Left hindlimb (tissue), 1 donor: ENCODE measurements around the gene AP1G2.
"Not testable (repeated sequence)": the region's sequence is repeated elsewhere in the genome, so short reads cannot be mapped to it uniquely, and the experiment has no call there.

Source experiments
- DNase-seq: peaks from one replicate; pipeline ENCODE4 v3.0.0-alpha.2; 2018

The AP1G2 gene, protein sequence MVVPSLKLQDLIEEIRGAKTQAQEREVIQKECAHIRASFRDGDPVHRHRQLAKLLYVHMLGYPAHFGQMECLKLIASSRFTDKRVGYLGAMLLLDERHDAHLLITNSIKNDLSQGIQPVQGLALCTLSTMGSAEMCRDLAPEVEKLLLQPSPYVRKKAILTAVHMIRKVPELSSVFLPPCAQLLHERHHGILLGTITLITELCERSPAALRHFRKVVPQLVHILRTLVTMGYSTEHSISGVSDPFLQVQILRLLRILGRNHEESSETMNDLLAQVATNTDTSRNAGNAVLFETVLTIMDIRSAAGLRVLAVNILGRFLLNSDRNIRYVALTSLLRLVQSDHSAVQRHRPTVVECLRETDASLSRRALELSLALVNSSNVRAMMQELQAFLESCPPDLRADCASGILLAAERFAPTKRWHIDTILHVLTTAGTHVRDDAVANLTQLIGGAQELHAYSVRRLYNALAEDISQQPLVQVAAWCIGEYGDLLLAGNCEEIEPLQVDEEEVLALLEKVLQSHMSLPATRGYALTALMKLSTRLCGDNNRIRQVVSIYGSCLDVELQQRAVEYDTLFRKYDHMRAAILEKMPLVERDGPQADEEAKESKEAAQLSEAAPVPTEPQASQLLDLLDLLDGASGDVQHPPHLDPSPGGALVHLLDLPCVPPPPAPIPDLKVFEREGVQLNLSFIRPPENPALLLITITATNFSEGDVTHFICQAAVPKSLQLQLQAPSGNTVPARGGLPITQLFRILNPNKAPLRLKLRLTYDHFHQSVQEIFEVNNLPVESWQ

DNA sequence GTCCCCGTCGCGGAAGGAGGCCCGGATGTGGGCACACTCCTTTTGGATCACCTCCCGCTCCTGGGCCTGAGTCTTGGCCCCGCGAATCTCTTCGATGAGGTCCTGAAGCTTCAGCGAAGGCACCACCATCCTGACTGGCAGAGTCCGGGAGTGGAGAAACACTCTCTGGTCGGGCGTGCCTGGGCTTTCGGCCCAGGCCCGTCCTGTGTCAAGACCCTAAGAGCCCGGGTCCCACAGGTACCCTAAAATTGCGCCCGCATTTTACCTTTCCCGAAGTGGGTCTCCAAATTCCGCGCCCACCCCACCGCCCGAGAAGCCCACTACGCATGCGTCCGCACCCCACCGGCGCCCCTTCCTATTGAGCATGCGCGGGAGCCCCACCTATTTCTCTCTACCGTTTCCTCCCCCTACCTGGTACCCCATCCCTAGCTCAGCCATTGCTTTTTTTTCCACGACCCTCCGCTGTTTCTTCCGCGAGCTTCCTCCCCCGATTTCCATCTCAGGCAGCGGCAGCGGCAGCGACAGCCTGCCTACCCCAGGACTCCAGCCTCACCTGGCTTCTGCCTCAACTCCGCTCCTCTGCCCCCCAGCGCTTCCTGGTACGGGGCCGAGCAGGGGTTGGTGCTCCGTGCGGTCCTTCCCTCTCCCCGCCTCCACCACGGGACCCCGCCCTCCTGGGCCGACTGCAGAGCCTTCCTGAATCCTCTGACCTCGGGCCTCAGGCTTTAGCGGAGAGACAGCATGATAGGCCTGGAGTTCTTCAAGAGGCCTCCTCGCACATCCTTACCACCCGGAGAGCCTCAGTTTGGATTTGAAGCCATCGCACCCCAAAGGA is at the start of gene AP1G2:
TSS of gene AP1G2 (minus strand) at position 606 of the 835 bp plus-strand sequence. CDS start at position 129, 477 bp downstream.
- DNase-seq, result peak; percentile 89

DNA sequence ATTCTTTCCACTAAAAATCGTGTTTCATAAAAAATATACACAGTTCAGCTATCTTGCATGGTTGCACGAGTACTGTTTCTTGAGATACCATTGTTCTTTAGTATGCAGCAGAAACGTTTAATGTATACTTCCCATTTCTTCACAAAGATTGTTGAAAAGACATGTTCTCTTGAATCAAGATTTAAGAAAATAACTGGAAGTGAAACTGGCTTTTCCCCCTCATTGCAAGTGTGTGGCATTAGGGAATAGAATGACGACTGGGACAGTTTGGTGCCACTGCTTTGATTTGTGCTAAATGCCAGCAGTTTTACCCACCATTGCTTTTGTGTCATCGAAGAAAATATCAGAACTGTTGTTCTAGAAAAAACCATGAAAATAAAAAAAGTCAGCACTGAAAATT is 48.3 kb upstream of the AP1G2 start:
- DNase-seq, result no peak

DNA sequence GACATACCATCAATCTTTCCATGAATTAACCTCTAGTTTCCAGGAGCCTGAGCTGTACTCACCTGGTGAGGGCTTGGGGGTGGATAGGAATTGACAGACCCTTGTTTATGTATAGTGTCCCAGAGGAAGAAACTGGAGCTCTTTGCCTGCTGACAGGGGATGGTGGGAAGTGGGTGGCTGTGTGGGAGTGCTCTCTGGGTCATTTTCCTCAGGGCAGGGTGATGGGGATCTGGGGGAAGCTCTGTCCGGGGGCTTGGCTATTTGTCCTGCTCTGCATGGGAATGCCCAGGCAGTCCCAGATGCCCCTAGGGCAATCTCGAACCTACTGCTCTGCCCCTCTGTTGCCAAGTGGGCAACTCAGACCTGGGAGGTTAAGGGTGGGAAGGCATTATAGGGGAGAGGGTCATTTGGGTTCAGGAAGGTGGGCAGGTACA is 46.8 kb upstream of the AP1G2 start:
- no peak for DNase-seq

DNA sequence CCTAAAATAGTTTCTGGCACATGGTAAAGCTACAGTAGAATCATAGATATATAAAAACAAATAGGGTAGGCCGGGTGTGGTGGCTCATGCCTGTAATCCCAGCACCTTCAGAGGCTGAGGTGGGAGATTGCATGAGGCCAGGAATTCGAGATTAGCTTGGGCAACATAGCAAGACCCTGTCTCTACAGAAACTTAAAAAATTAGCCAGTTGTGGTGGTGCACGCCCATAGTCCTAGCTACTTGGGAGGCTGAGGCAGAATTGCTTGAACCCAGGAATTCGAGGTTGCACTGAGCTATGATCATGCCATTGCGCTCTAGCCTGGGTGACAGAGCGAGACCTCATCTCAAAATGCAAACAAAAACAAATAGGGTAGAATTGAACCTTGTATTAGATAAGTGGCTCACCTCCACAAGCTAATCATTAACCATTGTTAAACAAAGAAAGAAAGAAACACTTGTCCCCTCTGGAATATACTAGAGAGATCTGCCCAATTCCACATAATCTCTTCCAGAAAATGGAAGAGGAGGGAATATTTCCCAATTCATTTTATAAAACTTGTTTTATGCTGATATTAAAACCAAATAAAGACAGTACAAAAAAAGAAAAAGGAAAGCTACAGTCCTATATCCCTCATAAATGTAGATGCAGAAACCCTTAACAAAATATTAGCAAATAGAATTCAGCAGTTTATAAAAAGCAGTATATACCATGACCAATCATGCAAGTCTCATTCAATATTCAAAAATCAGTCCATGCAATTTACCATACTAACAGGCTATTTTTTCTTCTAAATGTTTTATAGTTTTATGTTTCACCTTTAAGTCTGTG is 45.9 kb upstream of the AP1G2 start:
- DNase-seq, result no peak

DNA sequence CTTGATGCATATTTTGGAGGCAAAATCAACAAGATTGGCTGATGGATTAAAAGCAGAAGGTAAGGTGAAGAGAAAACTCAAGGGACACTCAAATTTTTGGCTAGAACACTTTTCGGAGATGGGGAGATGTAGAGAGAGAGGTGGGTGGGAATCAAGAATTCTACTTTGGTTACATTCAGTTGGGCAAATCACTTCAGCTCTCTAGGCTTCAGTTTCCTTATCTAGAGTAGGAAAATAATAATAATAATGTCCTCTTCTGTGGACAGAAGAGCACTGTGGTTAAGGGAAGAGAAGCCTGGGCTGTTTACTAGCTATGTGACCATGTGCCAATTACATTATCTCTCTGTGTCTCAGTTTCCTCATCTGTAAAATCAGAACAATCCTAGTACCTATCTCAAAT is 45.2 kb upstream of the AP1G2 start:
- DNase-seq, result no peak

DNA sequence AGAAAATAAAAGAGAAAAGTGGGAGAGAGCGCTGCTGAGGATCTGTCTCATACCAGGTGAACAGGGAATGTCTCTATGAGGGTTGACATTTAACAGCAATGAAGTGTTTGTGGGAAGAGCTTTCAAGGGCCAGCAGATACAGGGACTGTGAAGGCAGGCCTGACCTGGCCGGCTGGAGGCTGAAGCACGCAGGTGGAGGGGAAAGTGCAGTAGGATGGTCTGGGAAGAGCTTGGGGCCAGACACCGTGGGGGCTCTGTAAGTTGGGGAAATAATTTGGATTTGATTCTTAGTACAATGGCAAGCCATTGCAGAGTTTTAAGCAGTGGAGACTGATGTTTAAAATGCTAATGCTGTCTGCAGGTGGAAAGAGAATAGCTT is 44.8 kb upstream of the AP1G2 start:
- DNase-seq, result no peak

DNA sequence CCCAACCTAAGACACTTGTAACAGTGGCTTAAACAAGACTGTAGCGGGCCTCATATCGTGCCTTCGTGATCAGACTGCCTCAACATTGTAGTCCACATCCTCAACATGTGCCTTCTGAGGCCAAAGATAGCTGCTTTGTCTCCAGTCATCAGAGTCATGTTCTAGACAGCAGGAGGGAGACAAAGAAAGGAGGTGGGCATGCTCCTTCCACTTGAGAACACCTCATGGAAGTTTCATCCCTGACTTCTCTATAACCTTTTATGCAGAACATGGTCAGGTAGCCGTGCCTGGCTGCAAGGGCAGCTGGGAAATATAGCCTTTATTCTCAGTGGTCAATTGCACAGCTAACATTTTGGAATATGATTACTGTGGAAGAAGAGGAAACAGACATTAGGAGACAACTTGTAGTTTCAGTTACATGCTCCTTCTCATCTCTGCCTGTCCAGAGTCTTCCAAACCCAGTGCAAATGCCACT is 43.3 kb upstream of the AP1G2 start:
- DNase-seq, result no peak

DNA sequence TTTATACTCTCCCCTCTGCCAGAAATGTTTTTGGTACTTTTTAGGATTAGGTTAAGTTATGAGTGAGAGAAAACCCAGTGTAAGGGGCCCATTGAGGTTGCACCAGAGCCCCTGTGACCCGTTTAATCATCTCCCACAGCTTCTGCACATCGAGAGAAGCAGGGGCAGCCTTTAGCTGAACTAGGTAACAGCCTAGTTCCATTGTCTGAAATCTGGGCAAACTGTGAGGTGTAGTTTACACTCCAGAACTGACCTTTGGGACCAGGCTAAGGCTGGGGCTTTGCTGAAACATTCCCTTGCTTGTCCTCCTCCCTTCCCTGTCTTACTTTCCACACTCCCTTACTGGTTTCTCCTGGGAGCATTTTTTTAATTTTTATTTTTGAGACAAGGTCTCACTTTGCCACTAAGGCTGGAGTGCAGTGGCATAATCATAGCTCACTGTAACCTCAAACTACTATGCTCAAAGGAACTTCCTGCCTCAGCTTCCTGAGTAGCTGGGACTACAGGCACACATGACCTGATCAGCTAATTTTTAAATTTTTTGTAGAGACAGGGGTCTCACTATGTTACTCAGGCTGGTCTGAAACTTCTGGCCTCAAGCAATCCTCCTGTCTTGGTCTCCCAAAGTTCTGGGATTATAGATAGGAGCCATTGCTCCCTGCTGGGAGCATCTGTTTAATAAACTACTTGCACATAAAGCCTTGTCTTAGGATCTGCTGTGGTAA is 42.7 kb upstream of the AP1G2 start:
- no peak for DNase-seq

DNA sequence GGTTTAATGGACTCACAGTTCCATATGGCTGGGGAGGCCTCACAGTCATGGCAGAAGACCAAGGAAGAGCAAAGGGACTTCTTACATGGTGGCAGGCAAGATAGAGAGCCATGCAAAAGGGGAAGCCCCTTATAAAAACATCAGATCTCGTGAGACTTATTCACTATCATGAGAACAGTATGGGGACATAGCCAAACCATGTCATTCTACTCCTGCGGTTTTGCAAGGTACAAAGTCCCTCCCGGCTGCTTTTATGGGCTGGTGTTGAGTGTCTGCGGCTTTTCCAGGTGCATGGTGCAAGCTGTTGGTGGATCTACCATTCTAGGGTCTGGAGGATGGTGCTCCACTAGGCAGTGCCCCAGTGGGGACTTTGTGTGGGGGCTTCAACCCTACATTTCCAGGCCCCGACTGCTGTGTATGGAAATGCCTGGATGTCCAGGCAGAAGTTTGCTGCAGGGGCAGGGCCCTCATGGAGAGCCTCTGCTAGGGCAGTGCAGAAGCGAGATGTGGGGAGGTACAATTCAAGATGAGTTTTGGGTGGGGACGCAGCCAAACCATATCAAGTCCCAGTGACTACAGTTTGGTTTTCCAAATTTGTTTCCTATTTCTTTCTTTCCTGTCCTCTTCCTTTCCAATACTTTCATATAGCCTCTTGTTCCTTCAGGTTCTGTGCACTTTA is 42.0 kb upstream of the AP1G2 start:
- DNase-seq, result not testable (repeated sequence)

DNA sequence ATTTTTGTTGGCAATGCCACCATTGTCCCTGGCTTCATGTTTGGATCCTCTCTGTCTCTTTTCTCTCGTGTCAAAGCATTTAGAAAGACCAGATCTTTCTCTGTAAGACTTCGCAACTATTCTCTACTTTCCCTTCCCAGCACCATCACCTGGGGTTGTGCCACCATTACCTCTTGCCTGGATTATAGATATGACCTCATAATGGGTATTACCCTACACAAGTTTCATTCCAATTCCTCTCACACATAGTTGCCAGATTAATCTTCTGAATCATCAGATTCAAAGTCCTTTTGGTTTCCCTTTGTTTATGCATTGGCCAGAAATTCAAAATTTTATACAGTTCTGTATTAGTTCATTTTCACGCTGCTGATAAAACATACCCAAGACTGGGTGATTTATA is 41.4 kb upstream of the AP1G2 start:
- no peak for DNase-seq

DNA sequence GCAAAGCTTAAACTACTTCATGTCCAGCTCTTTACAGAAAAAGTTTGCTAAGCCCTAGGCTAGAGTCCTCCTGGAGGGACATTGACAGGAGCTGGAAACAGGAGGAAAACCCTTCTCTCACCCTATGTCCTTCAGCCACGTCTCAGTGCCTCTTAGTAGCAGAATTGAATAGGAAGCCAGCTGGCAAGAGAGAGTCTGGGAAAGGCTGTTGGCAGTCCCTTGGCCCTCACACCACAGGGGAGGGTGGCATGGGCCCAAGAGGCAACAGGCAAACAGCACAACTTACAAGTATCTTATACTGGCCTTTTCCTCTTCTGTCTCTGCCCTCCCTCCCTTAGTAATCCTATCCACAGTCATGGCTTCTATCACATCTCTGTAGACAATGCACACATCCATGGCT is 40.9 kb upstream of the AP1G2 start:
- DNase-seq, result no peak

DNA sequence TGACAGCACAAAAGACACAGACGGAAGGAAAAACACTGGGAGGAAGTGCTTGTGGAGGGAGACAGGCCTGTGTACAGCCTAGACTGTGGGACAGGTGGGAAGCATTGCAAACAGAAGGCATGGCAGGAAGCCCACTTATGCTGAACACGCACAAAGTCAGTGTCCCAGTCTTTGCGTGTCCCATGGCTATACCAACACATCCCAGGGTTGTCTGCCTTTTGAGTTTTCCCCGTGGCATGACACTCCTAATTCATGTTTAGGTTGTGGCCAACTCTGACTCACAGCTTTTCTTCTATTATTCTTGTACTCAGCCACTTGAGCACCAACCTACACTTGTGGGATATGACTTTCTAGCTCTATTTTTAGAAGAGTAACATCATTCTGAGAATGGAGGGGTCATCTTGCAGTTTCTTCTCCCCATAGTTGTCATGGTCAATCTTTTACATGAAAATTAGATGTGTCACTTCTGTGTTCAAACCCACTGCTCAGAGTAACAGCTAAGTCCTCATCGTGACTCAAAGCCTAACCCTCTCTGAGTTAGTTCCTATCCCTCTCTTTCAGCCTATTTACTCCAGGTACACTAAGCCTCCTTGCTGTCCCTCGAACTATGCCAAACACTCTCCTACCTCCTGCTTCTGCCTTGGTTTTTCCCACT is 38.5 kb upstream of the AP1G2 start:
- DNase-seq, result no peak

DNA sequence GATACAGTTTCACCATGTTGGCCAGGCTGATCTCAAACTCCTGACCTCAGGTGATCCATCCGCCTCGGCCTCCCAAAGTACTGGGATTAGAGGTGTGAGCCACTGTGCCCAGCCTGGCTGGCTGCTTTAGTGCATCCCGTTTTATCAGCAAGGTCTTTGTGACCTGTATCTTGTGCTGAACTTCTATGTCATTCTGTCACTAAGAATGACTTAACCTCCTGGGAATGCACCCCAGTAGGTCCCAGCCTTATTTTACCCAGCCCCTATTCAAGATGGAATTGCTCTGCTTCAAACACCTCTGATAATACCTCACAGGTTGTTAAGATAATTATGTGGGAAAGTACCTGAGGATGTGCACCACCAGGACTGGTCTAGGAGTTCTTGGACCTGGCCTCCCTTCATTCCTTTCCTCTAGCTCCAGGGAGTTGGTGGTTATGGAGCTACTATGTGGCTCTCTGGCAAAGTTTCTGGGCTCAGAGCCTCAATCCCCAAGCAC is 37.1 kb upstream of the AP1G2 start:
- no peak for DNase-seq

DNA sequence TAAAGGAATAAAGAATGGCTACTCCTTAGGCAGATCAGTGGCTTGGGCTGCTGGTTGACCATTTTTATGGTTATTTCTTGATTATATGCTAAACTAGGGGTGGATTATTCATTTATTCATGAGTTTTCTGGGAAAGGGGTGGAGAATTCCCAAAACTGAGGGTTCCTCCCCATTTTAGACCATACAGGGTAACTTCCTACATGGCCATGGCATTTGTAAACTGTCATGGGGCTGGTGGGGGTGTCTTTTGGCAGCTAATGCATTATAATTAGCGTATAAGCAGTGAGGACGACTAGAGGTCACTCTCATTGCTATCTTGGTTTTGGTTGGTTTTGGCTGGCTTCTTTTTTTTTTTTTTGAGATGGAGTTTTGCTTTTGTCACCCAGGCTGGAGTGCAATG is 36.6 kb upstream of the AP1G2 start:
- DNase-seq, result no peak

DNA sequence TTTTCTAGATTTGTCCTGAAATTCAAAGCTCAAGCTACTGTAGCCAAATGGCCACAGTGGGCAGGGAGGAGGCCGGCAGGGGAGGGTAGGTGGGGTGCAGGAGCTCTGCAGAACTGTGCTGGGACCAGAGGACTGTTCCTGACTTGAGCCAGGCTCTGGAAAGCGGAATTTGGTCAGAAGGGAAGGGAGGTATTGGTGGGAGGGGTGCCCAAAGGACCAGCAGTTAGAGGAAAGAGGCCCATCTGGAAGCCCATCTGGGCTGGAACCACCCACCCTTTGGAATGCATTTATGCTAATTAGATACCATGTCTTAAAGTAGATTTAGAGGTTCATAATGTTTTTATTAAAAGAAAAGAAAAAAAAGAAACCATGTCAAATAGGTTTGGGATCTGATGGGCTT is 35.5 kb upstream of the AP1G2 start:
- no peak for DNase-seq

DNA sequence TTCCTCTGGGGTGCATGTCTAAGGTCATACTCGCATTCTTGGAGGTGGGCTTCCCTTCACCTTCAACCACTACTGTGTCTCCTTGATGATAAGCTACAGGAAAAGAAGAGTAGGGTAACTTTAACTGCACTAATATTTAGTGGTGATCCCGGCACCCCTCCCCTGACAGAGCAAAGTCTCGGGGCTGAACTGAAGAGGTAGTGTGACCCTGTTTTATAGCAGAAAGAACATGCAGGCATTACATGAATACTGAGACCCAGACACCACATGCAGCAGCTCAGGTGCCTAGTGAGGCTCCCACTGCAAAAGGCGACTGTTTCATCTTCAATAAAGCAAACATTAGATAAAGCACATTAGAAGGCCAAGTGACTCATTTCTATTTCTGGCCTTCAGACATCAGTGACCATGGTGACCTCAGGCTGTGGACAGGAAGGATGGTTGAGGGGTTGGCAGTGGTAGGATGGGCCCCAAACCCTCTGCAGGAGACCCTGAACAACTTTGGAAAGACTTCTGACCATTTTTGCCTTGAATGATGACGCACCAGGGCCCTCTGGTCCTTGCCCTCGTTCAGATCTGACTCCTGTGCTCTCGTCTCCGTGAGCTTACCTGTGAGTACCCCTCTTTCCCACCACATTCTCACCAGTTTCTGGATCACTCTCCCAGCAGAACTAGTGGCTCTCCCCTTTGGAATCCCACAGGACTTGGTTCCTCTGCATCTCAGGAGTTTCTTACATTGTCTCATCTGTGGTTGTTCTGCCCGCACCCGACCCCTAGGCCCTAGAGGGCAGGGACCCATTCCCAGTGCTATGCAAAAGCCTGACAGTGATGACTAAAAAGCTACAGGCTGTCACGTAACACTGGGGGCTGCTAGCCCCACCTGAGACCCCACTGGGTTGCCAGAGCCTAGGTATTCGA is 34.8 kb upstream of the AP1G2 start:
- DNase-seq, result no peak

DNA sequence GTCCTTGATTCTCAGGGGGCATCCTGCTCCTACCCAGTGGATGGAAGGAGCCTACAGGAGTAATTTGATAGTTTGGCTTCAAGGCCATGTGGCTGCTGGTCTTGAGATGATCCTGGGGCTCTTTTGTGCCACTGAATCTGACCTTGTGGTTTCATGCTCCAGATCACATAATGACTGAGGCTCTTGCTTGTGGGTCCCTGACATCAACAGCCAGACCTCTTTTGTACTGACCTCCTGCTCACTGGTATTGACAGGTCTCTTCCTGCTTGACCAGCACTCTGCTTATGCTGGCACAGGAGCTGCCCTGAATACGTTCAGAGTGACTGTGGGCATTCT is 34.2 kb upstream of the AP1G2 start:
- DNase-seq, result no peak

DNA sequence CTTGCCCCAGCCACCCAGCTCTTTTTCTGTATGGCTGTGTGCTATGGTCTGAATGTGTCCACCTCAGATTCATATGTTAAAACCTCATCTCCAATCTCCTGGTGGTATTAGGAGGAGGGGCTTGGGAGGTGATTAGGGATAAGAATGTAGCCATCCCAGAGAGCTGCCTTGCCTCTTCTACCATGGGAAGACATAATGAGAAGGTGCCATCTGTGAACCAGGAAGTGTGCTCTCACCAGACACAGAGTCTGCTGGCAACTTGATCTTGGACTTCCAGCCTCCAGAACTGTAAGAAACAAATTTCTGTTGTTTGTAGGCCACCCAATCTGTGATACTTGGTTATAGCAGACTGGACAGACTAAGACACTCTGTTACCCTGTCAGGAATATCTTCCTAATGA is 33.8 kb upstream of the AP1G2 start:
- no peak for DNase-seq

DNA sequence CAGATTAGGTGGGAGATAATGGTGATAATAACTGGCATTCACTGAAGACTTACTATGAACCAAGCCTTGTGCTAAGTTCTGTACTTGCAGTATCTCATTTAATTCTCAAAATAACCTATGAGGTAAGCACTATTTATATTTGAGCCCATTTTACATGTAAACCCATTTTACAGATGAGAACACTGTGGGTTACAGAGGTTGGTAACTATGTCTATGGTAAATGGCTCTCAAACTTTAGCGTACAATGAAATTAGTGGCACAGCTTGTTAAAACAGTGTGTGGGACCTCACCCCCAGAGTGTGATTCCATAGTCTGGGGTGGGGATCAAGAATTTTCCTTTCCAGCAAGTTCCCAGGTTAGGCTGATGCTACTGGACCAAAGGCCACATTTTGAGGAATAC is 33.2 kb upstream of the AP1G2 start:
- DNase-seq, result no peak
